WTC11 (cell line): Measurements from ENCODE around the gene TDP1.

Experiments used
- JUN ChIP-seq: sonication (generic); formaldehyde crosslinking; IDR thresholded peaks from 2 replicates; pipeline ENCODE4 v1.8.0; 2023; ENCODE audit warnings: mild to moderate bottlenecking, missing genetic modification reagents
- ZNF396 ChIP-seq: fragments of 250-450 bp; sonication (Bioruptor Pico); IDR thresholded peaks from 2 replicates; pipeline ENCODE4 v1.8.0; 2021; ENCODE audit warnings: mild to moderate bottlenecking, moderate library complexity, borderline replicate concordance
- TF ChIP-seq, protein P1 (sequence below): fragments of 200-600 bp; IDR thresholded peaks from 2 replicates; pipeline ENCODE4 v1.8.0; 2022; ENCODE audit warnings: antibody characterized with exemption
- TF ChIP-seq, protein P2 (sequence below): sonication (generic); formaldehyde crosslinking; IDR thresholded peaks from 2 replicates; pipeline ENCODE4 v1.8.1; 2023; ENCODE audit warnings: mild to moderate bottlenecking, missing genetic modification reagents, moderate library complexity

DNA sequence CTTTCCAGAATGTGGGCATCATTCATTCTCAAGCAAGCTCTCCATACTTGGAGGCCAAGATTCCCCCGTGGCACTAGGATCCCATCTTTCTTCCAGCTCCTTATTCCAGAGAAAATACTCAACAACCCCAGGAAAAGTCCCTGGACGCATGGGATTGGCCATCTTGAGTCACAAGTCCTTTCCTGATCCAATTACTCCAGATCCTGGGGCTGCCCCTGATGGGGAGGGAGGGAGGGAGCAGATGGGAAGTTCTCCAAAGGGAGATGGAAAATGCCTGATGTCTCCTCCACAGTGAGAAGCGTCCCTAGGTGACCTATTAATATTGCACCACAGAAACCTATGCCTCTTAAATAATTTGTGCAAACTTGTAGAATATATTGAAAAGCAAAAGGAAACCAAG lies 93.7 kb downstream of the TDP1 start:
- TF ChIP-seq ZNF396 (CRISPR knock-in tag) (no peak), JUN (CRISPR knock-in tag) (no peak)
- TF ChIP-seq, protein P1, sequence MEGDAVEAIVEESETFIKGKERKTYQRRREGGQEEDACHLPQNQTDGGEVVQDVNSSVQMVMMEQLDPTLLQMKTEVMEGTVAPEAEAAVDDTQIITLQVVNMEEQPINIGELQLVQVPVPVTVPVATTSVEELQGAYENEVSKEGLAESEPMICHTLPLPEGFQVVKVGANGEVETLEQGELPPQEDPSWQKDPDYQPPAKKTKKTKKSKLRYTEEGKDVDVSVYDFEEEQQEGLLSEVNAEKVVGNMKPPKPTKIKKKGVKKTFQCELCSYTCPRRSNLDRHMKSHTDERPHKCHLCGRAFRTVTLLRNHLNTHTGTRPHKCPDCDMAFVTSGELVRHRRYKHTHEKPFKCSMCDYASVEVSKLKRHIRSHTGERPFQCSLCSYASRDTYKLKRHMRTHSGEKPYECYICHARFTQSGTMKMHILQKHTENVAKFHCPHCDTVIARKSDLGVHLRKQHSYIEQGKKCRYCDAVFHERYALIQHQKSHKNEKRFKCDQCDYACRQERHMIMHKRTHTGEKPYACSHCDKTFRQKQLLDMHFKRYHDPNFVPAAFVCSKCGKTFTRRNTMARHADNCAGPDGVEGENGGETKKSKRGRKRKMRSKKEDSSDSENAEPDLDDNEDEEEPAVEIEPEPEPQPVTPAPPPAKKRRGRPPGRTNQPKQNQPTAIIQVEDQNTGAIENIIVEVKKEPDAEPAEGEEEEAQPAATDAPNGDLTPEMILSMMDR = no peak
- TF ChIP-seq, protein P2, sequence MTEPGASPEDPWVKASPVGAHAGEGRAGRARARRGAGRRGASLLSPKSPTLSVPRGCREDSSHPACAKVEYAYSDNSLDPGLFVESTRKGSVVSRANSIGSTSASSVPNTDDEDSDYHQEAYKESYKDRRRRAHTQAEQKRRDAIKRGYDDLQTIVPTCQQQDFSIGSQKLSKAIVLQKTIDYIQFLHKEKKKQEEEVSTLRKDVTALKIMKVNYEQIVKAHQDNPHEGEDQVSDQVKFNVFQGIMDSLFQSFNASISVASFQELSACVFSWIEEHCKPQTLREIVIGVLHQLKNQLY (CRISPR knock-in tag) = no peak
